ENCODE data around the gene DDX27.

GRCh38 chr20:49233226-49233625 is 14.0 kb downstream of the DDX27 start:
- no peak for TF ChIP-seq TARDBP (IDR thresholded peaks at IDR 0.05)
- TF ChIP-seq SP1 (IDR thresholded peaks at IDR 0.05), result no peak
- no peak for TF ChIP-seq PKNOX1 (IDR thresholded peaks at IDR 0.05)
- no peak for TF ChIP-seq LEF1 (IDR thresholded peaks at IDR 0.05; ENCODE audit: borderline replicate concordance)
- no peak for TF ChIP-seq BHLHE40 (IDR thresholded peaks at IDR 0.05; ENCODE audit: borderline replicate concordance)
- TF ChIP-seq ZNF384 (IDR thresholded peaks at IDR 0.05), result no peak
